Activated naive CD4-positive, alpha-beta T cell treated with anti-CD3 and anti-CD28 coated beads, Interleukin-2, amount 50 U/mL, for 24 hours (primary cell): ENCODE measurements around the gene RGS7.
"Not testable (repeated sequence)": the region's sequence is repeated elsewhere in the genome, so short reads cannot be mapped to it uniquely, and the experiment has no call there.

Experiments
- H3K27ac Mint-ChIP-seq: one replicate; pipeline ENCODE4 v1.8.0; 2021; ENCODE audit warnings: mild to moderate bottlenecking, mixed read lengths
- H3K27me3 Mint-ChIP-seq: one replicate; pipeline ENCODE4 v1.8.0; 2021; ENCODE audit warnings: mixed read lengths
- H3K36me3 Mint-ChIP-seq: one replicate; pipeline ENCODE4 v1.8.0; 2021; ENCODE audit warnings: mixed read lengths
- H3K4me1 Mint-ChIP-seq: one replicate; pipeline ENCODE4 v1.8.0; 2021; ENCODE audit warnings: mixed read lengths
- H3K4me3 Mint-ChIP-seq: one replicate; pipeline ENCODE4 v1.8.0; 2021; ENCODE audit warnings: mild to moderate bottlenecking, mixed read lengths
- H3K9me3 Mint-ChIP-seq: one replicate; pipeline ENCODE4 v1.8.0; 2021; ENCODE audit warnings: mixed read lengths

Gene RGS7

DNA sequence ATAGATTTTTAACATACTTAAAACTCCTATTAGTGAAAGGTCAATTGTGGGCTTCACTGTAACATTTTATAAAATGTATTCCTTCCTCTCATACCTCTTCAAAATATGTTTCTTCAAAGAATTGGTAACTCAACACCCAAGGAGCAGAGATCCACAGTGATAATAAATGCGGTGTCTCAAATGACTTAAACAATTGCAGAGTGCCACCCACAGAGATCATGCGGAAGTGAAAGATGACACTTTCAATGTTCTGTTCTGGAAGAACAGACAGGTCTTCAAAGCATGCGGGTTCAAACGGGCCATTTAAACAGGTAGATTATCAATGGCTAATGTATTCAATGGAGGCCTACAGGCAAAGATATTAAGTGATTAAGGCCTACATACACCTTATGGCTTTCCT is 588.0 kb downstream of the RGS7 start:
- Mint-ChIP-seq H3K9me3 (peaks cover 3% of the 10 kb centered on the region), H3K4me3 (no peak overlapping the region), H3K36me3 (no peaks in the 10 kb centered on the region), H3K4me1 (no peaks in the 10 kb centered on the region), H3K27me3 (no peaks in the 10 kb centered on the region), H3K27ac (no peak overlapping the region)

DNA sequence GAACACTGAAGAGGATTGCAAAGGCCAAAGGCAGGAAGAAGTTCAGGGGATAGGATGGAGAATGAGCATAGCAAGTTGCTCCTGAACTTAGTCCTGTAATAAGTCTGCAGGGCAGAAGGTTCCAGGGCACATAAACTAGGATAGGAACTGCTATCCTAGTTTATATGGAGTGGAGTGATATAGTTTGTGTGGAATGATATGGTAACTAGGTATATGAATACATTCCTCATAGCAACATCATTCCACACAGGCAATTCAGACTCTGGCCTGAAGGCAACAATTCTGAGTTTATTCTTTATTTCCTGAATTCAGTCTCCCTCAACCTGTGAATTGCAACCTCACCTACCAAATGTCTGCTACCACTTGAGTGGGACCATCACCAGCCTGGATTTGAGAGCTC is 590.2 kb downstream of the RGS7 start:
- Mint-ChIP-seq H3K27ac (no peak overlapping the region), H3K36me3 (no peaks in the 10 kb centered on the region), H3K4me1 (no peaks in the 10 kb centered on the region), H3K9me3 (peaks cover 3% of the 10 kb centered on the region), H3K27me3 (no peaks in the 10 kb centered on the region), H3K4me3 (no peak overlapping the region)

GRCh38 chr1:240765732-240766363 is 591.2 kb downstream of the RGS7 start:
- Mint-ChIP-seq H3K4me3 (no peak overlapping the region), H3K4me1 (no peaks in the 10 kb centered on the region), H3K36me3 (no peaks in the 10 kb centered on the region), H3K27ac (no peak overlapping the region), H3K9me3 (peaks cover 3% of the 10 kb centered on the region), H3K27me3 (no peaks in the 10 kb centered on the region)

DNA sequence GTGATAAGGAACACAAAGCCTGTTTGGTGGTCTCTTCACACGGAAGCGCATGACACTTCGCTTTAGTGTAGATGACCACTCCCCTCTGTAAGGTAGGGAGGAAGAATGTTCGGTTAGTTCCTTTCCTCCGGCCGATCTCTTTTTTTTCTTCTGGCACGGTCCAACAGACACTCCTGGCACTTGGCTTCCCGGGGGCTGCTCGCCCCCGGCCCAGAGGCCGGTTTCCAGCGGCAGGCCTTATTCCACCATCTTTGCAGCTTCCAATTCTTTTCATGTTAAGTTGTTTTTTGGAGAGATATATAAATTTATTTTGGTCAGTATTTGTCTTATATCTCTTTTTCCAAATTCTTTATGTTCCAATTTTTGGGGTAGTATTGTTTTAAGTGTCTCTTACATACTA is 593.2 kb downstream of the RGS7 start:
- no peaks in the 10 kb centered on the region for H3K4me1 Mint-ChIP-seq
- H3K4me3 Mint-ChIP-seq, result no peak overlapping the region
- peaks cover 2% of the 10 kb centered on the region for H3K9me3 Mint-ChIP-seq
- H3K36me3 Mint-ChIP-seq, result no peaks in the 10 kb centered on the region
- H3K27me3 Mint-ChIP-seq, result no peaks in the 10 kb centered on the region
- no peak overlapping the region for H3K27ac Mint-ChIP-seq

GRCh38 chr1:240763095-240763494 is 593.9 kb downstream of the RGS7 start:
- not testable (repeated sequence) for H3K27me3 Mint-ChIP-seq, H3K4me3 Mint-ChIP-seq, H3K27ac Mint-ChIP-seq, H3K9me3 Mint-ChIP-seq, H3K36me3 Mint-ChIP-seq, H3K4me1 Mint-ChIP-seq

- not testable (repeated sequence) for H3K4me1 Mint-ChIP-seq
These were observed 594.5 kb downstream of the RGS7 start for GRCh38 chr1:240762471-240762987.

GRCh38 chr1:240758777-240759176 is 598.2 kb downstream of the RGS7 start:
- H3K4me3 Mint-ChIP-seq, H3K36me3 Mint-ChIP-seq, H3K4me1 Mint-ChIP-seq, H3K9me3 Mint-ChIP-seq, H3K27ac Mint-ChIP-seq, H3K27me3 Mint-ChIP-seq: not testable (repeated sequence)

More at GRCh38 chr1:240762471-240762987, 594.5 kb downstream of the RGS7 start:
- H3K4me3 Mint-ChIP-seq, H3K27me3 Mint-ChIP-seq, H3K36me3 Mint-ChIP-seq, H3K27ac Mint-ChIP-seq, H3K9me3 Mint-ChIP-seq: not testable (repeated sequence)

DNA sequence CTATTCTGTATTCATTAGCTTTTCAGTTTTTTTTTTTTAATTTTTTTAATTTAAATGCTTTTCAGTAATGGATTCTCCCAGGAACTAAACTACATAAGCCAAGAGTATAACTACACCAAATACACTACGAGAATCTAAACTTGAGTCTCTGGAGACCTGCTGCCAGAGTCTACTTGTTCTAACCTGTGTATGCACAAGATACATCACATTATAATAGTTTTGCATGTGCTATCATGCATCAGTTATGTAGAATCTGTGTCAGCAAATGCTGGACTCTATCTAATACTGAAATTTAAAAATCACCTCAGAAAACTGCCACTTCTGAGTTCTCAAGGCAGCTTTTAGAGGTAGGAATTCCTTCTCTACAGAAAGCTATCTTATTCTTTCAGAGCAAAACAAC is 598.7 kb downstream of the RGS7 start:
- Mint-ChIP-seq H3K36me3 (no peaks in the 10 kb centered on the region), H3K4me3 (no peak overlapping the region), H3K9me3 (no peaks in the 10 kb centered on the region), H3K4me1 (no peaks in the 10 kb centered on the region), H3K27me3 (peaks cover 2% of the 10 kb centered on the region), H3K27ac (no peak overlapping the region)

GRCh38 chr1:240747907-240748306 is 609.1 kb downstream of the RGS7 start:
- H3K27ac Mint-ChIP-seq, result no peak overlapping the region
- no peak overlapping the region for H3K4me3 Mint-ChIP-seq
- no peaks in the 10 kb centered on the region for H3K4me1 Mint-ChIP-seq
- no peaks in the 10 kb centered on the region for H3K27me3 Mint-ChIP-seq
- H3K36me3 Mint-ChIP-seq, result no peaks in the 10 kb centered on the region
- no peaks in the 10 kb centered on the region for H3K9me3 Mint-ChIP-seq

DNA sequence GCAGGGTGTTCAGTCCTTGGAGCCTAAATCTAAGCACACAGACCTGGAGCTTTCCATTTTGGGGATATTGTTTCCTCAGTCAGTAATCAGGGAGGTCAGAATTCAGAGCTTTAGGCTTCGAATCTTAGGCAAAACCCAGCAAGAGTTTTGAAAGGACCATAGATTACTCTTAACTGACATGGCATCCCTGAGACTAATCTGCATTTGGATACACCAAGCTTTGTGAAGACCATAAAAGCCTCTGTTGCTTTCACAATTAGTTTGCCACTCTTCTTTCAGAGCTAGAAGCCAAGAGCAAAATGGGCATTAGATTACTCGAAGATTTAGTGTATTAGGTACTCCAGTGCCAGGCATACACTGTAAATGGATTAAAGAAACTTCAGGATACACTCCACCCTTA is 613.3 kb downstream of the RGS7 start:
- H3K27ac Mint-ChIP-seq, result no peak overlapping the region
- H3K27me3 Mint-ChIP-seq, result no peaks in the 10 kb centered on the region
- no peaks in the 10 kb centered on the region for H3K36me3 Mint-ChIP-seq
- H3K4me1 Mint-ChIP-seq, result no peaks in the 10 kb centered on the region
- H3K4me3 Mint-ChIP-seq, result no peak overlapping the region
- no peaks in the 10 kb centered on the region for H3K9me3 Mint-ChIP-seq

DNA sequence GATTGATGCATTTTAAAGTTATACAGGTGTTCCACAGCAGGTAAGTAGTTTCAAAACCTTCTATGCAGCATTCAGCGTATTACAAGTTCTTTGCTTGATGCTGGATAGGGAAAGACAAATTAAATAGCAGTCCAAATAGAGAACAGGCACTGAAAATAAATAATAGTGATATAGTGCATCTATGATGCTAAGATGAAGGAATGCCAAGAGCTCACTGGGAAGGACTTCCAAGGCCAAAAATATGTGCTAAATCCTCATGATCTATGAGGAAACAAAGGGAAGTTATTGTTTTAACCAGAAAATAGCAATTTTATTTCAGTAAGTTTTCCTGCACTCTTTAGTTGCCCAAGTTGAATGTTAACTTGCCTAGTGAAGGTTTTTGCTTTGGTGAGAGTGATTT is 617.3 kb downstream of the RGS7 start:
- no peak overlapping the region for H3K27ac Mint-ChIP-seq
- H3K36me3 Mint-ChIP-seq, result no peaks in the 10 kb centered on the region
- H3K4me3 Mint-ChIP-seq, result no peak overlapping the region
- H3K27me3 Mint-ChIP-seq, result no peaks in the 10 kb centered on the region
- no peaks in the 10 kb centered on the region for H3K9me3 Mint-ChIP-seq
- no peaks in the 10 kb centered on the region for H3K4me1 Mint-ChIP-seq

DNA sequence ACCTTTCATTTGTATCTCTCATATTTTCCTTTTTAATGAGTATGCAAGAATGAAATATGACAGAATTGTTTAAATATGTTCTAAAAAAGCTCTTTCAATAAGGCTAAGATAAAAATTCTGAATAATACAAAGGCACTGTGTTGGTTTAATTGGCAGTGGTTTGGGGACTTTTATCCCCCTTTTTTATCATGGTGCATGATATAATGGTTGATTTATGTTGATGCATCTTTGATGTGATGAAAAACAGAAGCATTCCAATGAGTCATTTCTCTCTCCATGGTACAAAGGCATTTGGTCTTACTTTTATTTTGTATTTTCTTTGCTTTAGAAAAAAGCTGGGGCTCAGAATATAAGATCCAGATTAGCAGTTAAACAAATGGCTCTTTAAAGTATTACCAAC is 617.9 kb downstream of the RGS7 start:
- no peak overlapping the region for H3K4me3 Mint-ChIP-seq
- H3K4me1 Mint-ChIP-seq, result no peaks in the 10 kb centered on the region
- no peaks in the 10 kb centered on the region for H3K36me3 Mint-ChIP-seq
- H3K27me3 Mint-ChIP-seq, result no peaks in the 10 kb centered on the region
- no peak overlapping the region for H3K27ac Mint-ChIP-seq
- no peaks in the 10 kb centered on the region for H3K9me3 Mint-ChIP-seq

DNA sequence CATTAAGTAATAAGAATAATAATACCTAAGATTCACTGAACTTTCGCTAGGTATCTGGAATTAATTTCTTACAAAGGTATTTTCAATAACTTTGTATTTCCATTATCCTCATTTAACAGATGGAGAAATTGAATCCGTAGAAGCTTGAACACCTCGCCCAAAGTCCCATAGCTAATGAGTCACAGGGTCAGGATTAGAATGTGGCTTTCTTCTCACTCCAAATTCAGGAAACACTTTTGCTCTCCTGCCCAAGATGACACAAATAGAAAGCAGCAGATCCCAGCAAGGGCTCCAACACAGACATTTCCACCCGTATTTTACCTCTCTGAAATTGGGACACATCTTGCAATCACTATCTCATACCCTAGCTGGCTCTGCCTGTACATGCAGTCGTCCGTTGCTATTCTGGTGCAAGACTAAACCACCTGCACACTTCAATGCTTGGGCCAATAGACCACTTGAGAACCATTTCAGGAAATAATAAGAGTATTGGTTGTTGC is 619.2 kb downstream of the RGS7 start:
- H3K4me3 Mint-ChIP-seq, result no peak overlapping the region
- no peak overlapping the region for H3K27ac Mint-ChIP-seq
- no peaks in the 10 kb centered on the region for H3K9me3 Mint-ChIP-seq
- H3K27me3 Mint-ChIP-seq, result no peaks in the 10 kb centered on the region
- no peaks in the 10 kb centered on the region for H3K36me3 Mint-ChIP-seq
- H3K4me1 Mint-ChIP-seq, result no peaks in the 10 kb centered on the region

- no peaks in the 10 kb centered on the region for H3K4me1 Mint-ChIP-seq
- no peaks in the 10 kb centered on the region for H3K27me3 Mint-ChIP-seq
- no peak overlapping the region for H3K4me3 Mint-ChIP-seq
- H3K36me3 Mint-ChIP-seq, result no peaks in the 10 kb centered on the region
- H3K9me3 Mint-ChIP-seq, result no peaks in the 10 kb centered on the region
- H3K27ac Mint-ChIP-seq, result no peak overlapping the region
These were observed 619.7 kb downstream of the RGS7 start for GRCh38 chr1:240737298-240737697.

DNA sequence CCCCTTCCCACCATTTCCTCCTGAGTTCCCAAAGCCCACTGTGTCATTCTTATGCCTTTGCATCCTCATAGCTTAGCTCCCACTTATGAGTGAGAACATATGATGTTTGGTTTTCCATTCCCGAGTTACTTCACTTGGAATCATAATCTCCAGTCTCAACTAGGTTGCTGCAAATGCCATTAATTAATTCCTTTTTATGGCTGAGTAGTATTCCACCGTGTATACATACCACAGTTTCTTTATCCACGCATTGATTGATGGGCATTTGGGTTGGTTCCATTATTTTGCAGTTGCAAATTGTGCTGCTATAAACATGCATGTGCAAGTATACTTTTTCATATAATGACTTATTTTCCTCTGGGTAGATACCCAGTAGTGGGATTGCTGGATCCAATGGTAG is 622.3 kb downstream of the RGS7 start:
- not testable (repeated sequence) for H3K4me3 Mint-ChIP-seq, H3K27me3 Mint-ChIP-seq, H3K4me1 Mint-ChIP-seq, H3K27ac Mint-ChIP-seq, H3K36me3 Mint-ChIP-seq, H3K9me3 Mint-ChIP-seq

DNA sequence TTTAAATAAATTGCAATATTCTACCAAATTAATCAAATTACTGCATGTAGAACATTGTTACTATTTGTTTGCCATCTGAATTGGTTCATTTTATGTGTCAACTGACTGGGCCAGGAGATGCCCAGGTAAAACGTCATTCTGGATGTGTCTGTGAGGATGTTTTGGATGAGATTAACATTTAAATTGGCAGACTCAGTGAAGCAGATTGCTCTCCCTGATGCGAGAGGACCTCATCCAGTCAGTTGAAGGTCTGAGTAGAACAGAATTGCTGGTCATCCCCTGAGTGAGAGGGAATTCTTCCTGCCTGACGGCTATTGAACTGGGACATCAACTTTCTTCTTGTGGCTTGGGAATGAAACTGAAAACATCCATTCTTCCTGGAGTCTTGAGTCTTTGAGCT is 623.0 kb downstream of the RGS7 start:
- peaks cover 3% of the 10 kb centered on the region for H3K27me3 Mint-ChIP-seq
- no peaks in the 10 kb centered on the region for H3K36me3 Mint-ChIP-seq
- no peaks in the 10 kb centered on the region for H3K9me3 Mint-ChIP-seq
- no peak overlapping the region for H3K4me3 Mint-ChIP-seq
- no peak overlapping the region for H3K27ac Mint-ChIP-seq
- no peaks in the 10 kb centered on the region for H3K4me1 Mint-ChIP-seq

DNA sequence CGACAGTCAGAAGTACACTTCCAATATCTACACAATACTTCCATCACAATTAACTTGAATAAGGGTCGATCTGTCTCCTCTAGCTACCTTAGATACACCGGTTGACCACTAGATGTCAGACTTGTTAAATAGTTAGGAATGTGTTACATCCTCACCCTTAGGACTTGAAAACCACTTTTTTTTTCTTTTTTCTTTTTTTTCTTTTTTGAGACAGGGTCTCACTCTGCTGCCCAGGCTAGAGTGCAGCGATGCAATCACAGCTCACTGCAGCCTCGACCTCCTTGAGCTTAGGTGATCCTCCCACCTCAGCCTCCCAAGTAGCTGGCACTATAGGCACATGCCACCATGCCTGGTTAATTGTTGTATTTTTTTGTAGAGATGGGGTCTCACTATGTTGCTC is 624.6 kb downstream of the RGS7 start:
- Mint-ChIP-seq H3K27me3 (peaks cover 3% of the 10 kb centered on the region), H3K9me3 (no peaks in the 10 kb centered on the region)

More for the DNA sequence above, 624.6 kb downstream of the RGS7 start:
- no peaks in the 10 kb centered on the region for H3K36me3 Mint-ChIP-seq
- no peaks in the 10 kb centered on the region for H3K4me1 Mint-ChIP-seq
- H3K4me3 Mint-ChIP-seq, result no peak overlapping the region
- no peak overlapping the region for H3K27ac Mint-ChIP-seq
